Breast epithelium (tissue), 4 donors: Measurements from ENCODE around the gene TIGD1. TPM values are rescaled to one million over a fixed set of nuclear protein-coding genes. Genes with fewer than 3 reads are reported as not detected.

Source experiments
- DNase-seq, 2 donors: peaks; one replicate each; pipeline ENCODE4 v3.0.0-alpha.2; 2019; ENCODE audit warnings: low spot score in 2 of 2
- H3K27ac ChIP-seq, 2 donors: fragments of 200-600 bp; sonication (generic) in 1 of 2; one replicate each; pipeline ENCODE4 v1.5.1; 2016 to 2019; ENCODE audit warnings: mild to moderate bottlenecking in 1 of 2
- H3K27me3 ChIP-seq, 2 donors: fragments of 200-600 bp; sonication (generic) in 1 of 2; one replicate each; pipeline versions ENCODE4 v1.5.1 to v1.6.0; 2017 to 2019; ENCODE audit warnings: control low read depth in 1 of 2, mild to moderate bottlenecking in 1 of 2
- H3K36me3 ChIP-seq: fragments of 200-600 bp; one replicate; pipeline ENCODE4 v1.5.1; 2019
- H3K4me1 ChIP-seq, 2 donors: fragments of 200-600 bp; sonication (generic); one replicate each; pipeline ENCODE4 v1.5.1; 2016 to 2019; ENCODE audit warnings: control low read depth in 1 of 2
- H3K4me3 ChIP-seq, 3 donors: fragments of 200-600 bp; sonication (generic); 1 replicate in 2 of 3; 2 replicates in 1 of 3; pipeline ENCODE4 v1.5.1; 2016 to 2019; ENCODE audit warnings: mild to moderate bottlenecking in 3 of 3, moderate library complexity in 2 of 3
- H3K9me3 ChIP-seq, 2 donors: fragments of 200-600 bp; sonication (generic) in 1 of 2; one replicate each; pipeline ENCODE4 v1.5.1; 2016 to 2019; ENCODE audit warnings: control low read depth in 1 of 2
- CTCF ChIP-seq, 3 donors: fragments of 450-650 bp; IDR thresholded peaks; one replicate each; pipeline ENCODE4 v1.5.1; 2016 to 2017; ENCODE audit warnings: antibody characterized with exemption in 3 of 3, mild to moderate bottlenecking in 3 of 3, moderate library complexity in 3 of 3
- POLR2A ChIP-seq: fragments of 450-650 bp; IDR thresholded peaks from one replicate; pipeline ENCODE4 v1.6.1; 2016; ENCODE audit warnings: antibody characterized with exemption, mild to moderate bottlenecking, moderate library complexity
- POLR2AphosphoS5 ChIP-seq, 3 donors: sonication (generic); formaldehyde crosslinking; IDR thresholded peaks; one replicate each; pipeline ENCODE4 v1.6.1; 2017; ENCODE audit warnings: antibody characterized with exemption in 3 of 3
- intact Hi-C: fragments of 100-400 bp; cut with DNase I; formaldehyde crosslinking; loops from one replicate; pipeline ENCODE4 v1.15.1; 2023; ENCODE audit warnings: low total_unique reads
- total RNA-seq, 3 donors: library from RNA; depleted of rRNA; stranded (reverse); fragments of >200 nt; gene quantifications; one replicate each; pipeline ENCODE4 v1.1.0, GENCODE V29; 2016

Gene TIGD1
- total RNA-seq, 3 donors from 2014 or later = 2.9 to 5.6 (median 5.0) TPM

- no peak for DNase-seq
- intact Hi-C loops = no loop called here
- H3K9me3 ChIP-seq = no peaks in the 10 kb centered on the region
- H3K27me3 ChIP-seq = peaks cover under 1 to 3% of the 10 kb centered on the region in 2 donors
- H3K4me3 ChIP-seq = no peak overlapping the region
- H3K27ac ChIP-seq = no peak overlapping the region
- no peaks in the 10 kb centered on the region for H3K36me3 ChIP-seq
- peaks cover 0 to 1% of the 10 kb centered on the region in 2 donors for H3K4me1 ChIP-seq
- TF ChIP-seq POLR2AphosphoS5 (IDR thresholded peaks at IDR 0.05) (no peak), CTCF (IDR thresholded peaks at IDR 0.05) (no peak), POLR2A (no peak)
Observed at GRCh38 chr2:232530626-232531260, 19.6 kb downstream of the TIGD1 start.

- Histone ChIP-seq H3K4me3 (no peak overlapping the region), H3K36me3 (no peaks in the 10 kb centered on the region), H3K9me3 (no peaks in the 10 kb centered on the region), H3K4me1 (peaks cover 0 to 3% of the 10 kb centered on the region in 2 donors), H3K27me3 (peaks cover 7 to 9% of the 10 kb centered on the region in 2 donors), H3K27ac (no peak overlapping the region)
- DNase-seq = no peak
- TF ChIP-seq CTCF (IDR thresholded peaks at IDR 0.05) (no peak), POLR2AphosphoS5 (IDR thresholded peaks at IDR 0.05) (no peak), POLR2A (no peak)
- intact Hi-C loops = no loop called here
Observed at GRCh38 chr2:232529806-232530547, 20.4 kb downstream of the TIGD1 start.

DNA sequence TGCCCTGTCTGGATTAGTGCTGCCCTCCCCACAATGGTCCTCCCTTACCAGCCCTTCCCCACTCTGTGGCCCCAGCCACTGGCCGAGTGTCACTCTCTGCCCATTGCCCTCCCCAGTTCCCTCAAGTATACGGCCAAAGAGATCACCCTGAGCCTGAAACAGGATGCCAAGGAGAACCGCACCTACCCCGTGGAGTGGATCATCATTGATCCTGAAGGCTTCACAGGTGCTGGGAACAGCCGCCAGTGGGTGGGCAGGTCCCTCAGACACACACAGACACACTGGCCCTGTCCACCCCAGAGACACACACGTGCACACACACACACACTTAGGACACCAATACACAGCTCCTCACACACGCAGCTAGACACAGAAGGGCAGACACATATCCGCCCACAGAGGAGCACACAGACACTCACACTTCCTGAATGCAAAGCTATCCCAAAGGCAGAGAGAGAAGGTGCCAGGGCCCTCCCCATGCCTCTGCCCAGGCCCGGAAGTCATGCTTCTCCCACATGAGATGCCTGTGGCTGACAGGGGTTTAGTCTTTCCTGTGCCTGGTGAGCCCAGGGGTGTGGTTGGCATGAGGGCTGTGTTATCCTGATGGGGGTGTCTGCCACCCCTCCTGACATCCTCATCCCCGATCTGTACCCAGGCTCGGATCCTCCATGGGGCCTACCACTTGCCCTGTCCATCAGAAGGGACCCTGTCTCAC, 21.5 kb downstream of the TIGD1 start:
- peaks cover 7 to 19% of the 10 kb centered on the region in 2 donors for H3K27me3 ChIP-seq
- intact Hi-C loops = no loop called here

DNA sequence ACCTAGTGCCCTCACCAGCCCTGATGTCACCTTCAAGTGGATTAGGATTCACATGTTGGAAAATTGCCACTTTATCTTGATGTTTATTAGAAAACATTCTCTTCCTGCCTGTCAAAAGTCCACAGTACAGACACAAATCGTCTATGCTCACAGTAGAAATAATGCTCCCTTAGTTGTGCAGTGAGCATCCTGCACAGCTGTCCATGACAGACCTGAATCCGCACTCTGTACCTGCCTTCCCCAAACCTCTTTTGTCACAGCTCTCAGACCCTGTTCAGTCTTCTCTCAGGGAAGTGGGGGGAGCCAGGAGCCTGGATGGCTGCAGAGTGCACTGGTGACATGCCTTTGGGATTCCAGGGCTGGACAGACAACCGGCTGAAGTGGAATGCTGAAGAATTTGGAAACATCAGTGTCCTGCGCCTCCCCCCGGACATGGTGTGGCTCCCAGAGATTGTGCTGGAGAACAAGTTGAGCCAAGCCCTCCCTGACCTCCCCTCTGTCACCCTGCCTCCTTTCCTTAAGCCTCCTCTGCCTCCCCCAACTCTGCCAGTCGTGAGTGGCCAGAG, 22.4 kb downstream of the TIGD1 start:
- Histone ChIP-seq H3K27ac (no peak overlapping the region), H3K4me1 (peaks cover 0 to 3% of the 10 kb centered on the region in 2 donors), H3K36me3 (no peaks in the 10 kb centered on the region), H3K27me3 (peaks cover 7 to 29% of the 10 kb centered on the region in 2 donors), H3K4me3 (no peak overlapping the region), H3K9me3 (no peaks in the 10 kb centered on the region)
- intact Hi-C loops = no loop called here
- DNase-seq = no peak
- TF ChIP-seq CTCF (IDR thresholded peaks at IDR 0.05) = no peak
- TF ChIP-seq POLR2AphosphoS5 (IDR thresholded peaks at IDR 0.05) = no peak
- no peak for TF ChIP-seq POLR2A

More for the DNA sequence above, 21.5 kb downstream of the TIGD1 start:
- Histone ChIP-seq H3K36me3 (no peaks in the 10 kb centered on the region), H3K4me3 (no peak overlapping the region), H3K27ac (no peak overlapping the region), H3K9me3 (no peaks in the 10 kb centered on the region), H3K4me1 (peaks cover 0 to 3% of the 10 kb centered on the region in 2 donors)
- TF ChIP-seq CTCF (IDR thresholded peaks at IDR 0.05) = no peak
- DNase-seq = no peak
